Psoas muscle (tissue), 8 donors: ENCODE data around the gene PAPPA. TPM values are rescaled to one million over a fixed set of nuclear protein-coding genes. Genes with fewer than 3 reads are reported as not detected.

ENCODE experiments used
- ATAC-seq, 4 donors: fragments of 200-7000 bp; cut with Tn5 transposase; one replicate each; pipeline ENCODE4 v1.9.1; 2020; ENCODE audit warnings: moderate library complexity in 3 of 4, mild to moderate bottlenecking in 2 of 4
- DNase-seq, 2 donors: peaks; one replicate each; pipeline ENCODE4 v3.0.0-alpha.2; 2020
- H3K27ac ChIP-seq: fragments of 200-600 bp; one replicate; pipeline ENCODE4 v1.8.0; 2022
- H3K27me3 ChIP-seq, 3 donors: fragments of 200-600 bp in 1 of 3; one replicate each; pipeline versions ENCODE4 v1.6.1 to v1.8.0; 2013 to 2022; ENCODE audit warnings: low read length in 2 of 3, mild to moderate bottlenecking in 2 of 3, moderate library complexity in 1 of 3; ENCODE audit not compliant: insufficient read depth in 3 of 3
- H3K36me3 ChIP-seq, 2 donors: fragments of 200-600 bp in 1 of 2; one replicate each; pipeline versions ENCODE4 v1.6.1 to v1.8.0; 2013 to 2022; ENCODE audit warnings: low read depth in 1 of 2, mild to moderate bottlenecking in 1 of 2, moderate library complexity in 1 of 2; ENCODE audit not compliant: insufficient read depth in 1 of 2
- H3K4me1 ChIP-seq: fragments of 200-600 bp; one replicate; pipeline ENCODE4 v1.8.0; 2022
- H3K4me3 ChIP-seq: fragments of 200-600 bp; one replicate; pipeline ENCODE4 v1.8.0; 2022; ENCODE audit warnings: mild to moderate bottlenecking
- H3K9me3 ChIP-seq: fragments of 200-600 bp; one replicate; pipeline ENCODE4 v1.8.0; 2022
- WGBS, 3 donors: extraction: QIAGEN DNeasy Blood & Tissue Kit; methylation state at CpG; one replicate each; pipeline versions ENCODE4 v1.1.6 to v1.1.7; 2013; 5-methylcytosine and 5-hydroxymethylcytosine counted together
- intact Hi-C, 2 donors: fragments of 100-400 bp; cut with DNase I; formaldehyde crosslinking; loops; one replicate each; pipeline versions ENCODE4 v1.11.0 to v1.14.2; 2022
- polyA plus RNA-seq, 3 donors: library from polyadenylated mRNA; stranded (reverse); fragments of 200-250 nt; gene quantifications; one replicate each; pipeline ENCODE4 v1.2.3, GENCODE V29; 2013
- total RNA-seq, 4 donors: library from RNA; stranded (reverse); fragmentation: NEBNext Ultra II Directional in 2 of 4; extraction: Animal tissue kit (Norgen Biotek cat#: 25700) in 2 of 4; gene quantifications; one replicate each; pipeline versions ENCODE4 v1.2.1 to v1.2.4, GENCODE V29; 2021 to 2023
- TF ChIP-seq, protein P1 (sequence below): fragments of 200-600 bp; IDR thresholded peaks from one replicate; pipeline ENCODE4 v1.8.0; 2022; ENCODE audit warnings: antibody characterized with exemption
- donor health status: healthy with polysubstance abuse.
- donor health status: DM: no; HTN: no; CAD: no; lungs with moderate emphysema.
- donor health status: Bipolar disorder and iron deficiency.
- donor health status: healthy.
- donor health status: DM: yes; HTN: yes; CAD: no.
- donor health status: DM: no; HTN: no; CAD: no.
- donor health status: DM: no; HTN: no; CAD: no.
- donor health status: DM: yes; HTN: yes; CAD: no.

PAPPA gene
- total and polyA plus RNA-seq, 7 donors: 0.07 to 0.88 (median 0.61) TPM

DNA sequence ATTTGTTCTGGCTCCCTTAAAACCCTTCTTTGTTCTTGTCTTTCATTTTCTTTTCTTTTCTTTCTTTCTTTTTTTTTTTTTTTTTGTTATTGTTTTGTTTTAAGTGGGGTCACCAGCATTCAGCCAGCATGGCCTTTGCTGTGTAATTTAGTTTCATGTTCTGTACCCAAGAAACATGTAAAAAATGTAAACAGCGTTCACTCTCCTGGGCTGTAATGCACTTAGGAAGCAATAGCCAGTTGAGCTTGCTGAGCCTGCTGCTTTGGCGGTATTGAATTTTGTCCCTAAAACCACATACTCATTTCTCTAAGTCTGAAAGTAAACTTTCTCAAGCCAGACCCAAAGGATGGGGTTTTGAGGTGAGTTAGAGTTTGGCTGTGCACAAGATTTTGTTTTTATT lies 158.6 kb downstream of the PAPPA start:
- Histone ChIP-seq H3K27me3 (no peaks in the 10 kb centered on the region), H3K36me3 (no peaks in the 10 kb centered on the region), H3K9me3 (no peaks in the 10 kb centered on the region), H3K4me3 (no peak overlapping the region), H3K27ac (no peak overlapping the region), H3K4me1 (no peaks in the 10 kb centered on the region)
- intact Hi-C loops: no loop called here
- TF ChIP-seq, protein P1, sequence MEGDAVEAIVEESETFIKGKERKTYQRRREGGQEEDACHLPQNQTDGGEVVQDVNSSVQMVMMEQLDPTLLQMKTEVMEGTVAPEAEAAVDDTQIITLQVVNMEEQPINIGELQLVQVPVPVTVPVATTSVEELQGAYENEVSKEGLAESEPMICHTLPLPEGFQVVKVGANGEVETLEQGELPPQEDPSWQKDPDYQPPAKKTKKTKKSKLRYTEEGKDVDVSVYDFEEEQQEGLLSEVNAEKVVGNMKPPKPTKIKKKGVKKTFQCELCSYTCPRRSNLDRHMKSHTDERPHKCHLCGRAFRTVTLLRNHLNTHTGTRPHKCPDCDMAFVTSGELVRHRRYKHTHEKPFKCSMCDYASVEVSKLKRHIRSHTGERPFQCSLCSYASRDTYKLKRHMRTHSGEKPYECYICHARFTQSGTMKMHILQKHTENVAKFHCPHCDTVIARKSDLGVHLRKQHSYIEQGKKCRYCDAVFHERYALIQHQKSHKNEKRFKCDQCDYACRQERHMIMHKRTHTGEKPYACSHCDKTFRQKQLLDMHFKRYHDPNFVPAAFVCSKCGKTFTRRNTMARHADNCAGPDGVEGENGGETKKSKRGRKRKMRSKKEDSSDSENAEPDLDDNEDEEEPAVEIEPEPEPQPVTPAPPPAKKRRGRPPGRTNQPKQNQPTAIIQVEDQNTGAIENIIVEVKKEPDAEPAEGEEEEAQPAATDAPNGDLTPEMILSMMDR: no peak
- DNase-seq (no peak), ATAC-seq (no peak)
- WGBS, 3 donors: 86 to 93% (median 91%) methylated on average over 2 of the region's 2 CpGs

DNA sequence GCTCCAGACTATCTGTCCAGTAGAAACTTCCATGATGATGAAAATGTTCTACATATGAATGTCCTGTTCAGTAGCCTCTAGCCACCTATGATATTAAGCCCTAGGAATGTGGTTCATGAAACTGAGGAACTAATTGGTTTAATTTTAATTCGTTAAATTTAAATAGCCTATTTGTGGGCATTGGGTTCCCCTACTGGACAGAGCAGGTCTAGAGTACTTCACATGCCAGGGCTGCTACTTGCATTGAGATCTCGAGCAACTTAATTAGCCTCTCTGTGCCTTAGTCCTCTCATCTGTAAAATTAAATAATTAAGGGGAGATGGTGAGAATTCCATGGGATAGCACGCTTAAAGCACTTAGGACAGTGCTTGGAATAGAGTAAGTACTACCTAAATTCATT lies 160.0 kb downstream of the PAPPA start:
- H3K4me1 ChIP-seq: no peaks in the 10 kb centered on the region
- TF ChIP-seq, protein P1: no peak
- H3K36me3 ChIP-seq: no peaks in the 10 kb centered on the region
- no peaks in the 10 kb centered on the region for H3K9me3 ChIP-seq
- no peak for ATAC-seq
- no peak for DNase-seq
- intact Hi-C loops: no loop called here
- no peak overlapping the region for H3K27ac ChIP-seq
- no peaks in the 10 kb centered on the region for H3K27me3 ChIP-seq
- 93 to 94% (median 94%) methylated on average over 3 of the region's 3 CpGs for WGBS, 3 donors
- no peak overlapping the region for H3K4me3 ChIP-seq

DNA sequence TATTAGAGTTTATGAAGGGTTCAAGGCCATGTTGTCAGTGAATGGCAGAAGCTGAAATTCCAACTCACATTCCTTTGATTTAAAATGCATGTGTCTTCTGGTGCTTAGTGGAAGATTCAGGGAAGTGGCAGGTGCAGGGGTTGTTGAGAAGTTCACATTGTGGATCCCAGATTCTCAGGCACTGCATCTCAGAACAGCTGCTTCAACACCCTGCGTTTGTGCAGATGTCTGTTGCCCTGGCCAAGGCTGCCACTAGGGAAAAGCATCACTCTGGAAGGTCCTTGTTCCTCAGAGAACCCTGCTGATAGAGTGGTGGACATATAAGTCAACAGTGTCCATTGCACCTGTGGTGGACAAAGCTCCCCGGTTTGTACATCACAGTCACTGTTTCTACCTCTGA lies 162.7 kb downstream of the PAPPA start:
- DNase-seq: no peak

DNA sequence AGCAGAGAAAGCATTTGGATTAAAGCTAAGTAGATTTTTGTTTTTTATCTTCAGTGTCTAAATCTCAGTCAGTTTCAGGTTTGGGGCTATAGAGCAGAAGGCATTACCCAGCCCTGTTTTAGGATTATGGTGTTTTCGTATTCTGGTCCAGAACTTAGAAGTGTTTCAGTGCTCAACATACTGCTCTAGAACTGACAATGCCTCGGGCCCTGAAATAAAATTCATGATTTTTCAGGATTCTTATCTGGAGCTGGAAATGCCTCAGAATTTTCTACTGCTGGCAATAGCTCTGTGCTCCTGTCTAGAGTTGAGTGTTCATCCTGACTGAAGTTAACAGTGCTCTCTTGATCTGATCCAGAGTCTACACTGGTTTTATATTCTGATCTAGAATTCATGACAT lies 163.9 kb downstream of the PAPPA start:
- Histone ChIP-seq H3K27ac (no peak overlapping the region), H3K36me3 (no peaks in the 10 kb centered on the region), H3K9me3 (no peaks in the 10 kb centered on the region), H3K27me3 (no peaks in the 10 kb centered on the region), H3K4me1 (no peaks in the 10 kb centered on the region), H3K4me3 (no peak overlapping the region)
- TF ChIP-seq, protein P1: no peak
- no peak for DNase-seq
- ATAC-seq: no peak
- 78 to 82% (median 79%) methylated on average over 2 of the region's 2 CpGs for WGBS, 3 donors
- intact Hi-C loops: loop anchor here in 1 of 2 donors (5.0 kb wide), 1 partner anchor 50 kb away; no protein-coding TSS in a partner anchor

More for the DNA sequence above, 162.7 kb downstream of the PAPPA start:
- H3K27me3 ChIP-seq: no peaks in the 10 kb centered on the region
- H3K4me1 ChIP-seq: no peaks in the 10 kb centered on the region
- TF ChIP-seq, protein P1: no peak
- H3K27ac ChIP-seq: no peak overlapping the region
- 43 to 52% (median 50%) methylated on average over 2 of the region's 2 CpGs for WGBS, 3 donors
- no peak for ATAC-seq
- no peaks in the 10 kb centered on the region for H3K36me3 ChIP-seq
- no peaks in the 10 kb centered on the region for H3K9me3 ChIP-seq
- intact Hi-C loops: loop anchor here in 1 of 2 donors (5.0 kb wide), 1 partner anchor 51 kb away; no protein-coding TSS in a partner anchor
- no peak overlapping the region for H3K4me3 ChIP-seq
